T-helper 2 cell treated with Interferon-gamma antibody and Interleukin-4, amounts not matched to agents 5 μg/mL and 100 μg/mL, for 36 hours (primary cell): ENCODE data around the gene A3GALT2.

Source experiments
- DNase-seq: peaks from one replicate; pipeline ENCODE4 v3.0.0; 2021; ENCODE audit warnings: low spot score
- H3K27ac Mint-ChIP-seq: one replicate; pipeline ENCODE4 v1.8.0; 2021; ENCODE audit warnings: mild to moderate bottlenecking, mixed read lengths
- H3K27me3 Mint-ChIP-seq: one replicate; pipeline ENCODE4 v1.8.0; 2021; ENCODE audit warnings: low read depth, mixed read lengths
- H3K36me3 Mint-ChIP-seq: one replicate; pipeline ENCODE4 v1.8.0; 2021; ENCODE audit warnings: low read depth, mixed read lengths
- H3K4me1 Mint-ChIP-seq: one replicate; pipeline ENCODE4 v1.8.0; 2021; ENCODE audit warnings: low read depth, mixed read lengths
- H3K4me3 Mint-ChIP-seq: one replicate; pipeline ENCODE4 v1.8.0; 2022; ENCODE audit warnings: mild to moderate bottlenecking, moderate library complexity, mixed read lengths
- H3K9me3 Mint-ChIP-seq: one replicate; pipeline ENCODE4 v1.8.0; 2021; ENCODE audit warnings: mixed read lengths

Gene A3GALT2

DNA sequence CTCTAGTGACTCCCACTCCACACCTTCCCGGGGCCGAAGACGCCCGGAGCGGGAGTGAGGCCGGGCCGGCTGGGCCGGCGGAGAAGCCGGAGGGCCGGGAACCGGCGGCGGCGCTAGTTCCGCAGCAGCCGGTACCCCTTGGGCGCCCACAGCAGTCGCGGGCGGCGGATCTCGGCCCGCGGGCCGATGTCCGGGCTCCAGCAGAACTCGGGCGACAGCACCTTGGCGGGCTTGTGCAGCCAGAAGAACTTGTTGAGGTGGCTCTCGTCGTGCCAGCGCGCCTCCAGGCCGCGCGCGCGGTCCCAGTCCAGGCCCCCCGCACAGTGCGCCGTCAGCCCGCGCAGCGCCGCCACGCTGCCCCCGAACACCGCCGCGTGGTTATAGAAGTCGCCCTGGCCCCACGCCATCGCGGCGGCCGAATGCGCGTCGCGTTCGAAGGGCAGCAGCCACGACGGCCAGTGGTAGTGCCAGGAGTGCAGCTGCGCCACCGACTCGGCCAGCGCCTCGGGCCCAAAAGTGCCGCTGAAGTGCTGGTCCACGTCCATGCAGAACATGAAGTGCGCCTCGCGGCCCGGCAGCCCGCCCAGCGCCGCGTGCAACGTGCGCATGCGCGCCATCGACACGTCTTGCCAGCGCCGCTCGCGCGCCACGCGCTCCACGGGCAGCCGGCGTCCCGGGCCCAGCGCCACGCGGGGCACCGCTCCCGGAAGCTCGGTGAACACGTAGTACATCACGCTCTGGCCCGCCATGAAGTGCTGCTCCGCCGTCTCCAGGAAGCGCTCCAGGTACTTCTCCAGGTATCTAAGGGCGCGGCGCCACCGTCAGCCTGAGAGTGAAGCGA is 14.0 kb downstream of the A3GALT2 start:
- Mint-ChIP-seq H3K9me3 (peaks cover 11% of the 10 kb centered on the region), H3K4me1 (peaks cover 21% of the 10 kb centered on the region), H3K27me3 (peaks cover 24% of the 10 kb centered on the region), H3K36me3 (peaks cover 15% of the 10 kb centered on the region), H3K27ac (no peak overlapping the region), H3K4me3 (no peak overlapping the region)
- DNase-seq, result no peak

DNA sequence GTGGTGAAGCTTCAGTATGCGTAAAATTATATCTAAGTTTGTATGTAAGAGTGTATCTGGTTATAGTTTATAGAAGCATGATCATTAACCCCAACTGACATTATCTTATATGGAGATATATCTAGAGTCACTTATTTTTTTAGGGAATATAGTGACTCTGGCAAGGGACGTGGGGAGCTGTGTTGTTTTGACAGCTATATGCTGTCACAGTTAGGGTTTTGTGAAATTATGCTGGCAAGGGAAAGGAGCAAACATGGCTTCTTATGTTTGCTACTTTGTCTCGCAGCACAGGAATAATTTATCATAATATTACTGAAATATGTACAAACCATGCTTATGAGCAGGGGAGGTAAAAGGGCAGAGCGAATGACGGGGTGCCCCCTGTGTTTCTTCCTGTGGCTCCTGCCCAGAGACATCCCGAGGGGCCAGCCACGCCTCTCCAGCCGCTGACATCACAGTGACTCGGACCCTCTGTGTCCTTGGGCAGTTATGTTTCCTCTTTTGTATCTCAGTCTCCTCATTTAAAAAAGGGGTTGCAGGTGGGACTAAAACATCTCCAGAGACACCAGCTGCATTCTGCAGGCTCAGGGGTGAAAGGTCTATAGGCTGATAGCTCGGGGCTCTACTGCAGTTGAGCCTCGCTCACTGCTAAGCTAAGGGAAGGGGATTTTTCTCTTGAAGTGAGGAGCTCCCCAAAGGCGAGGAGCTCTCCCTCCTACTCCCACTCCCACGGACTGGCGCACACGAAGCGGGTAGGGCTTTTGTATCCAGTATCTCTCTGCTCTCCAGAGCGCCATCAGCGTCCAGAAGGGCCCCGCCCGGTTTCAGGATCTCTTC is 14.9 kb downstream of the A3GALT2 start:
- H3K4me1 Mint-ChIP-seq, result peaks cover 21% of the 10 kb centered on the region
- no peak overlapping the region for H3K4me3 Mint-ChIP-seq
- peaks cover 21% of the 10 kb centered on the region for H3K27me3 Mint-ChIP-seq
- no peak for DNase-seq
- H3K9me3 Mint-ChIP-seq, result peaks cover 17% of the 10 kb centered on the region
- no peak overlapping the region for H3K27ac Mint-ChIP-seq
- H3K36me3 Mint-ChIP-seq, result peaks cover 17% of the 10 kb centered on the region

DNA sequence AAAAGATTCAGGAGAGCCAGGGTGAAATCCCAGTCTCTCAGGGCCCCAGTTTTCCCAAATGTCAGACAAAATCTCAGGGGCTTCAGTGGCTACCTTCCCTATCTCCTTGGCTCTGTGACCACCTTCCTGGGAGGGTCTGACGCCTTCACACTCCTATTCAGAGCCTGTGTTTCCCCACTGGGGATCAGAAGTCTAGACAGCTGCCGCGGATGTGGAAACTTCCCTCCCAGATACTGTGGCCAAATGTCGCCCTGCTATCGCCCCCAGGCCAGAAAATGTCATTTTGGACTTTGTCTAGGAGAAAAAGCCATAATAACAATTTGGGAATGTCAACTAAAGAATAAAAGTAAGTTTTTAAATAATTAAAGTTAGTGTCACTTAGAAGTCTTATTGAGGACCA is 15.9 kb downstream of the A3GALT2 start:
- Mint-ChIP-seq H3K36me3 (peaks cover 20% of the 10 kb centered on the region), H3K4me3 (no peak overlapping the region), H3K27me3 (peaks cover 21% of the 10 kb centered on the region), H3K9me3 (peaks cover 17% of the 10 kb centered on the region), H3K27ac (no peak overlapping the region), H3K4me1 (peaks cover 21% of the 10 kb centered on the region)
- DNase-seq, result no peak

DNA sequence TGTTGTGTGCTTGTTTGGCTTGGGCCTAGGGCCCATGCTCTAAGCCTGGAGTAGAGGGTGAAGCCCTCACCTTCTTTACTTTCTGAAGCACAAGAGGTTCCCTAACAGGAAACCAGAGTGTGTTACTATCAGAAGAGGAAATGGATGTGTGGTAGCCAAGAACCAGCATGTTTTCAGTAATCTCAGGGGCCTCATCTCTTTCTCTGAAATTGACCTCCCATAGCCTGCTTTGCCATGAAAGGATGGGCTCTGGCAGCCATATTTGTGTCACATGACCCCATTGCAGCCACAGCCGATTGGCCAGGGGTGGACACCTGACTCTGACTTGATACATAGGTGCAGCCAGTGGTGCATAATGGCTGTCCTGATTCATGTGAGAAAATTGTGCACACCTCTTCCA is 18.6 kb downstream of the A3GALT2 start:
- H3K27ac Mint-ChIP-seq, result peak overlapping the region; percentile 85
- H3K27me3 Mint-ChIP-seq, result peaks cover 16% of the 10 kb centered on the region
- H3K4me1 Mint-ChIP-seq, result peaks cover 31% of the 10 kb centered on the region
- peaks cover 27% of the 10 kb centered on the region for H3K36me3 Mint-ChIP-seq
- DNase-seq, result peak; percentile 35
- peak overlapping the region; percentile 43 for H3K4me3 Mint-ChIP-seq
- H3K9me3 Mint-ChIP-seq, result peaks cover 17% of the 10 kb centered on the region

DNA sequence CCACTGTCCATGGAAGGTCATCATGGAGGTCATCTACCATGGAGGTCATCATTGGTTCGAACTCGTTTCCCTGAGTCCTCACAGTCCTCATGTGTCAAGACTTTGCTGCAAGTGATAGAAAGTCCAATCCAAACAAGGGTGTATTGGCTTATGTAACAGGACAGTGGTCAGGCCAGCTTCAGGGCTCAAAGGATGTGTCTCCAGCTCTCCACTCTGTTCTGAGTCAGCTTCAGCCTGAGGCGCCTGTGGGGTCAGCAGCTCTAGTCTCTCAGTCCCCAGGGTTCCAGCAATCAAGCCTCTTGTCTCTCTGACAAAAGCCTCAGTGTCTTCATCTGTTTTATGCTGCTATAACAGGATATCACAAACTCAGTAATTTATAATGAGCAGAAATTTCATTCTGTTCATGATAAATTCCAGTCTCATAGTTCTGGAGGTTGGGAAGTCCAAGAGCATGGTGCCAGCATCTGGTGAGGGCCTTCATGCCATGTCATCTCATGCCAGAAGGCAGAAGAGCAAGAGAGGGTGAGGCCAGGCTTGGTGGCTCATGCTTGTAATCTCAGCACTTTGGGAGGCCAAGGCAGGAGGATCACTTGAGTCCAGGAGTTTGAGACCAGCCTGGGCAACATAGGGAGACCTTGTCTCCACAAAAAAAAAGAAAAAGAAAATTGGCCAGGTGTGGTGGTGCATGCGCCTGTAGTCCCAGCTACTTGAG is 19.5 kb downstream of the A3GALT2 start:
- Mint-ChIP-seq H3K4me3 (no peak overlapping the region), H3K9me3 (peaks cover 17% of the 10 kb centered on the region), H3K27ac (peak overlapping the region; percentile 70)

DNA sequence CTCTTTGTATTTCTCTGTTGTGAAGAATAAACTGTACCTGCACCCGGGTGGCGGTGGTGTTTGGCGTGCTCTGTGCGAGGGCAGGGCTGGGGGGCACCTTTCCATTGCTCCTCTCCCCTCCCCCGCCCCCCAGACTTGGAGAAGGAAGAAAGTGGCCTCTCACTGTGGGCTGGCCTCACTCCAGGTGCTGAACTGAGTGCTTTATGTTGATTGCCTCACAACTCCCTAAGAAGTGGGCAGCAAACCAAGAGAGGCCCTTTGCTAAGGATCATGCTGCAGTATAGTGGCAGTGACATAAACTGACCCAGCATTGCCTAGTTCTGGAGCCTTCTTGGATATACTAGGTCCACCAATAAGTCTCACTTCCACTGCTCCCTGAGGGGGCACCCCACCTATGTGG is 20.2 kb downstream of the A3GALT2 start:
- peaks cover 35% of the 10 kb centered on the region for H3K36me3 Mint-ChIP-seq
- H3K4me1 Mint-ChIP-seq, result peaks cover 30% of the 10 kb centered on the region
- H3K27me3 Mint-ChIP-seq, result peaks cover 8% of the 10 kb centered on the region
- DNase-seq, result no peak
- peaks cover 17% of the 10 kb centered on the region for H3K9me3 Mint-ChIP-seq
- H3K4me3 Mint-ChIP-seq, result no peak overlapping the region
- peak overlapping the region; percentile 31 for H3K27ac Mint-ChIP-seq

More for the DNA sequence above, 19.5 kb downstream of the A3GALT2 start:
- Mint-ChIP-seq H3K4me1 (peaks cover 31% of the 10 kb centered on the region), H3K36me3 (peaks cover 34% of the 10 kb centered on the region), H3K27me3 (peaks cover 15% of the 10 kb centered on the region)
- no peak for DNase-seq

DNA sequence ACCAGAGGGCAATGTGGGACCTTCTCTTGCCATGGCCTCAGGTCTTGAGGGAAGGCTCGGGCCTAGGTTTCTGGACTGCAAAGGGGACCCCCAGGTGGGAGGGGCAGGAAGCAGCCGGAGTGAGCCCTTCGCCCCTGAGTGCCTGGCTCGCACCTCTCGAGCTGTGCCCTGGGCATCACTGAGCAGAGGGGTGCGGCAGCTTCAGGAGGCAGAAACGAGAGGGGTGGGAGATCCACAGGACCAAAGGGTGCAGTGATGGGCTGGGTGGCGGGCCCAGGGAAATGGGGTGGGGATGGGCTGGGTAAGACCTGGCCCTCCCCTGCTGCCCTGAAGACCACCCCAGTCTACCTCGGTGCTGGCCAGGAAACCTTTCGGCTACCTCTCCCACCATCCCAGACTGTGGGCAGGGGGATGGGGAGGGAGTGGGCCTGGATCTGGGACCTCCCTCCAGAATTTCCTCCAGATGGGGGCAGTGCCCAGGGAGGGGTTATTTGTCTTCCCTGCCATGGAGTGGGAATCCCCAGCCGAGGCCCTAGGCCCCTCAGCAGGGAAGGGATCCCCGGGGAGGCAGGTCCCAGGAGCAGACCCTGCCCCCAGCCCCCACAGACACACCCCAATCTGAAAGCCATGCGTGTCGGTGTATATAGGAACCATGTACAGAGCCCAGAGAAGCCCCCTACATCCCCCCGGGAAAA is 21.3 kb downstream of the A3GALT2 start:
- H3K27ac Mint-ChIP-seq, result no peak overlapping the region
- no peak overlapping the region for H3K4me3 Mint-ChIP-seq
- peaks cover 34% of the 10 kb centered on the region for H3K4me1 Mint-ChIP-seq
- H3K36me3 Mint-ChIP-seq, result peaks cover 39% of the 10 kb centered on the region
- no peak for DNase-seq
- peaks cover under 1% of the 10 kb centered on the region for H3K27me3 Mint-ChIP-seq
- H3K9me3 Mint-ChIP-seq, result peaks cover 17% of the 10 kb centered on the region

DNA sequence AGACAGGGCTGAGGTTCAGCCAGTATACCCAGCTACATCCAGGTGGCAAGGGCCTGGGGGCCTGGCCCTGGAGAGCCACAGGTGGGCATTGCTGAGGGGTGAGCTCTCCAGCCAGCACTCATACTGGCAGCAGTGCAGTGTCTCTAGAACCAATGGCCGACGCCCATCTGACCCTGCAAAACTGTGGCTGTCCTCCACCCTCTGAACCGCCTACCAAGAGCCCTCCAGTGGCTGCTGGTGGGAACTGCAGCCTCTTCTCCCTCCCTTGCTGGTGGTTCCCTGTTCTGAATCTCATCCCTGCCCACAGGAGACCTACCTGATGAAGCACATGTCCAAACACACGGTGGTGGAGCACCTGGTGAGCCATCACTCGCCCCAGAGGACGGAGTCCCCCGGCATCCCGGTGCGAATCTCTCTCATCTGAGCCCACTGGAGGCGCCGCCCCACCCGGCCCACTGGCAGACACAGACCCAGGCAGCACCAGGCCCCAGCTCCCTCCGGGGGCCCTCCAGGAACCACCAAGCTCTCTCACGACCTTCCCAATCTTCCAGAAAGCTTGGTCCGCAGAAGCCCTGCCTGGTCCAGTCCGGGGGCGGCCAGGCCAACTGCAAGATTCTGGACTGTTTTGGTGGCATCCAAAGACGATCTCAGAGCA is 22.1 kb downstream of the A3GALT2 start:
- Mint-ChIP-seq H3K36me3 (peaks cover 37% of the 10 kb centered on the region), H3K27me3 (no peaks in the 10 kb centered on the region), H3K27ac (peak overlapping the region; percentile 11), H3K4me3 (no peak overlapping the region), H3K4me1 (peaks cover 31% of the 10 kb centered on the region), H3K9me3 (peaks cover 17% of the 10 kb centered on the region)
- peak; percentile 42 for DNase-seq

DNA sequence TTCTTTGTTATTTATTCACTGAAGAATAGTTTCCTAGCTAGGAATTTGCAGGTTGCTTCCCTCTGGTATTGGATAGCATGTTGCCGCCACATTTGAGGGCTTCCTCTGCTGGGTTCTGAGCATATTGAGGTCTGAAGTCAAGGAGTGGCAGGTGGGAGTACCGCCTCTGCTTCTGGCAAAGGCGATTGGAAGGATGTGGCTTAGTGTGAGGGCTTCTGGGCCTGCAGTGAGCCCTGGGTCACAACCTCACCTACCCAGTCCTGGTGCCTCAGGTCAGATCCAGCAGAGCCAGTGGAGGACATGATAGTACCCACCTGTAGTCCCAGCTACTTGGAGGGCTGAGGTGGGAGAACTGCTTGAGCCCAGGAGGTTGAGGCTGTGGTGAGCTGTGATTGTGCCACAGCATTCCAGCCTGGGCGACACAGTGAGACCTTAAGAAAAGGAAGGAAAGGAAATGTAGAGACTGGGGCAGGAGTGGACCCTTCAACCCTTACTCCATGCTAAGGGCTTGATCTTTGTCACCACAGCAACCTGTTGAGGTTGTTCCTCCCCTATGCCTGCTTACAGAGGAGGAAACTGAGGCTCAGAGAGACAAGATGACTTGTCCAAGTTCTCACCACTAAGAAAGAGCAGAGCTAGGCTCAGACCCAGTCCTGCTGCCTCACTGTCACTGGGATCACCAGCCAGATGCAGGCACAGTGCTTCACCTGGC is 22.8 kb downstream of the A3GALT2 start:
- no peaks in the 10 kb centered on the region for H3K27me3 Mint-ChIP-seq
- H3K36me3 Mint-ChIP-seq, result peaks cover 36% of the 10 kb centered on the region
- no peak for DNase-seq
- peaks cover 16% of the 10 kb centered on the region for H3K9me3 Mint-ChIP-seq
- H3K27ac Mint-ChIP-seq, result peak overlapping the region; percentile 38
- H3K4me3 Mint-ChIP-seq, result no peak overlapping the region
- H3K4me1 Mint-ChIP-seq, result peaks cover 26% of the 10 kb centered on the region

DNA sequence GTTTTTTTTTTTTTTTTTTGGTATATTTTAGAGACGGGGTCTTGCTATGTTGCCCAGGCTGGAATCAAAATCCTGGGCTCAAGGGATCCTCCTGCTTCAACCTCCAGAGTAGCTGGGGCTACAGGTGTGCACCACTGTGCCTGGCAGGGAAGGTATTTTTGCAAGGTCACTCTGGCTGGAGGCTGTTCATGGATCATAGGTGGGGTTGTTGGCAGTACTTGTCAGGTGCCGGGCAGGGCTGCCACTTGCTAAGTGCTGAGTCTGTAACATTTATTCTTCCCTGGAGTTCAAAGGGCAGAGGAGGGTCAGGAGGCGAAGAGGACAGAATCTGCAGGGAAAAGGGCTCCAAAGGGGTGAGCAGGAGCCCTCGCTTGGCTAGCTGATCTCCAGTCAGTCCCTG is 24.1 kb downstream of the A3GALT2 start:
- no peak overlapping the region for H3K27ac Mint-ChIP-seq
- H3K36me3 Mint-ChIP-seq, result peaks cover 26% of the 10 kb centered on the region
- DNase-seq, result no peak
- H3K4me1 Mint-ChIP-seq, result peaks cover 15% of the 10 kb centered on the region
- peaks cover 5% of the 10 kb centered on the region for H3K9me3 Mint-ChIP-seq
- no peak overlapping the region for H3K4me3 Mint-ChIP-seq
- no peaks in the 10 kb centered on the region for H3K27me3 Mint-ChIP-seq

DNA sequence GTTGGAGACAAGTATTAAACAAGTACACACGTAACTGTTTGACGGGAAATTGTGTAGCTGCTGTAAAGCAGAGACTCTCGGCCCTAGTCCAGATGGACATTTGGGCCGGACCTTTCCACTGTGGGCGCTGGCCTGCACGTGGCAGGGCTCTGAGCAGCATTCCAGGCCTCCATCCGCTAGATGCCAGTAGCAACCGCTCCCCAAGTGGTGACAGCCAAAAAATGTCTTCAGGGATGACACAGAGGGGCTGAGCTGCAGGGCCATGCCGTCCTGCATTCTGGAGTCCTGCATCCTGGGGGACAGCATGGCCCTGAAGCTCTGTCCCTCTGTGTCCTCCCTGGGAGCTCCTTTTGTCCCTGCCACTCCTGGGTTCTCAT is 24.8 kb downstream of the A3GALT2 start:
- H3K9me3 Mint-ChIP-seq, result no peaks in the 10 kb centered on the region
- H3K36me3 Mint-ChIP-seq, result peaks cover 25% of the 10 kb centered on the region
- no peak for DNase-seq
- H3K27me3 Mint-ChIP-seq, result no peaks in the 10 kb centered on the region
- no peak overlapping the region for H3K27ac Mint-ChIP-seq
- H3K4me1 Mint-ChIP-seq, result peaks cover 15% of the 10 kb centered on the region
- H3K4me3 Mint-ChIP-seq, result no peak overlapping the region

DNA sequence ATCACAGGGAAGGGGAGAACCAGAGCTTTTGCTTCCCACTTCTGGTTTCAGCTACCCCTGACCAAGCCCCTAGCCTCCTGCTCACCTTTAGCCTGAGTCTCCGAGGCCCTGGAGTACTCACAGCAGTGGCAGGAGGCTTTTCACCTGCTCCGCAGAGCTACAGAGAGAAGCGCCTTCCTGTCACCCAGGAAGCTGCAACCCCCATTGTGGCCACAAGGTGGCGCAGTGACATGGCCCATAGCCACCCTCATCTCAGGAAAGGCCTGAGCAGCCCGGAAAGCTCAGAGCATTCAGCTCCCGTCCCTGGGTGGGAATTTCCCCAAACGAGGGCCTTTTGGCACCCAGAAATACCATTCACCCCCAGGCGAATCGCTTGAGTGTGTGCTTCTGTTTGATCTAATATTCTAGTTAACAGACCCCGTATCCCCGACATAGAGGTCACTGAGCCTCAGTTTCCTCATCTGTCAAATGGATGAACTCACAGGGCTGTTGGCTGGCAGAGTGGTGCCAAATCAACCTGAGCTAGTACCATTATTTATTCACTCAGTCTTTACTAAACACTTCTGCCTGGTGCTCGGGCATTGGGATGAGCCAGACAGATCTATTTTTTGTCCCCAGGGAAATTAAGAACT is 25.3 kb downstream of the A3GALT2 start:
- Mint-ChIP-seq H3K9me3 (no peaks in the 10 kb centered on the region), H3K36me3 (peaks cover 28% of the 10 kb centered on the region), H3K27ac (no peak overlapping the region), H3K4me3 (no peak overlapping the region), H3K27me3 (no peaks in the 10 kb centered on the region), H3K4me1 (peaks cover 15% of the 10 kb centered on the region)
- DNase-seq, result peak; percentile 81
